ENCODE results near the gene ATP6V1G3.
"Not testable (repeated sequence)": the region's sequence is repeated elsewhere in the genome, so short reads cannot be mapped to it uniquely, and the experiment has no call there.

Gene ATP6V1G3

DNA sequence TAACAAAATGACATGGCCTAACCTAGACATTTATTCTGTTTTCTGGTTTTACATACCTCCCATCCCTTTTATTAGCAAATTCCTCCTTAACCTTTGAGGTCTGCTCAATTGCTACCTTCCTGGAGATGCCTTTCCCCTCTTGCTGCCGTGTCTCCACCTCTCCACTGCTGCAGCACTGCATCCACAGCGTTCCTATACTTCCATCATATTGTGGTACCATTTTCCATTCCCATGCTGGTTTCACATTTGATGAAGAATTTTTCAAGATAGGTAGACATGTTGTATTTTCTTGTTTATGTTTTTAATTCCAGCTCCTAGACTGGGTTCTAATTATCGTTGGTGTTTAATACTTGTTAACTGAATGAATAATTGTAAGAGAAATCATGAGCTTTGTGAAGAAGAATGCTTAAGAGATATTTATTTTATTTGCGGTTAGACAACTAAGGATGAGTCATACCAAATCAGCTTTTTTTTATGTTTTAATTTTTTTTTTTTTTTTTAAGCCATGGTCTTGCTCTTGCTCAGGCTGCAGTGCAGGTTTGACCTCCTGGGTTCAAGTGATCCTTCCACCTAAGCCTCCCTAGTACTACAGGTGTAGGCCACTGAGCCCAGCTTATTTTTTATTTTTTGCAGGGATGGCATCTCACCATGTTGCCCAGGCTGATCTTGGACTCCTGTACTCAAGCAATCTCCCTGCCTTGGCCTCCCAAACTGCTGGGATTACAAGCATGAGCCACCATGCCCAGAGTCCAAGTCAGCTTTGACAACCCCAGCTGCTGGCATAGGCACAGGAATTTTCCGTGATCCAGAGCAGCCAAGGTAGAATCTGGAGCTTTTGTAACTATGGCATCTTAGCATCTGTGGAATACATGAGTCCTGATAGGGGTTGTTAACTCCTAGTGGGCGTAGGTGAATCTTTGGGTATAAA, 44.0 kb downstream of the ATP6V1G3 start:
- DNase-seq (ENCODE audit: low spot score): no peak

DNA sequence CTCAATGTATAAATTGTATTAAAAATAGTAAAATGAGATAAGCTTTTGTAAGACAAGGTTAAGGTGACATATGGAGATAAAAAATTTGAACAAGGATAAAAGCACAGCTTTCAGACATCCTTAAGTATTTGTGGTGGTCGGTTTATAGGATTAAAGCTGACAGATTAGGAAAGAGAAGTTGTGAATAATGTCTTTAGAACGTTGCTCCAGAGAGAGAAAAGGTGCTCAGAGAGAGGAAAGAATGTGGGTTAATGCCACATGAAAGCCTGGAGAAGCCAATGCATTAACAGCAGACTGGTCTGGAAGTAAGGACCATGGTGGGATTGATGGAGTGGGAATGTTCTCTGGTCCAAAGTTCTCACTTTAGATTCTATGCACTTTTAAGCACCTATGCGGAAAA, 44.8 kb downstream of the ATP6V1G3 start:
- no peak for DNase-seq (ENCODE audit: low spot score)

- no peak for DNase-seq (ENCODE audit: low spot score)
These were observed 45.8 kb downstream of the ATP6V1G3 start for GRCh38 chr1:198494658-198495103.

DNA sequence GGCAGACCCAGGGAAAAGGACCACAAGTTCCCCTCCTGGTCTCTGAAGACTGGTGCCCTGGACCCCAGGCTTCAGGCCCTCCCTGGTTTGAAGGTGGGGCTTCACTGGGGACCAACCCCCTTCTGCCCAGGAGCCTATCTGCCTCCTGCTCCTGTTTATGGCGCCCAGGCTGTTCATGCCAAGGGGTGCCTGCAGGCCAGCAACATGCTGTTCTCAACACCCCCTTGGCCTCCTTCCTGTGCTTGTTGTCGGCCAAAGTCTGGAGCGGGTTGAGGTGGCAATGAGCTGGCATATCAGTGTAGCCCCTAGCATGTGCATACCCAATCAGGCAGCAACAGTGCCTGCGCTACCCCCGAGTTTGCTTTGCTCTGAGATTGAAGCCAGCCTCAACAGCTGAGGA, 46.3 kb downstream of the ATP6V1G3 start:
- DNase-seq (ENCODE audit: low spot score): no peak

GRCh38 chr1:198493329-198493728, 47.2 kb downstream of the ATP6V1G3 start:
- DNase-seq (ENCODE audit: low spot score): no peak

DNA sequence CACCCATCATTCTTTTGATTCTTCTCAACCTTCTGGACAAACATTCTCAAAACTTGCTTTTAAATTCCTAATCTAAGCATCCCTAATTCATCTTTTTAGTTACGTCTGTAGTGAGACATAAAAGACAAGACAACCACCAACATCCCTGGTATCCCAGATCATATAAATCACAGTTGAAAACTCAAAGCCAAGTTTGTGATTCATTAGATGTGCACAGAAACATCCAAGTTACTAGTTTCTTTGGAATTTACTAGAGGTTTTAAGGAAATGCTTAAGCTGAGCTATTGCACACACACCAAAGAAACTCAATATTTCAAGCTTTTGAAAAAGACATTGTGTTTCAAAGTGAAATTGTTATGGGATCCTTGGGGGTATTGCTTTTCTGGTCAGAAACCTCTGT, 47.6 kb downstream of the ATP6V1G3 start:
- no peak for DNase-seq (ENCODE audit: low spot score)

DNA sequence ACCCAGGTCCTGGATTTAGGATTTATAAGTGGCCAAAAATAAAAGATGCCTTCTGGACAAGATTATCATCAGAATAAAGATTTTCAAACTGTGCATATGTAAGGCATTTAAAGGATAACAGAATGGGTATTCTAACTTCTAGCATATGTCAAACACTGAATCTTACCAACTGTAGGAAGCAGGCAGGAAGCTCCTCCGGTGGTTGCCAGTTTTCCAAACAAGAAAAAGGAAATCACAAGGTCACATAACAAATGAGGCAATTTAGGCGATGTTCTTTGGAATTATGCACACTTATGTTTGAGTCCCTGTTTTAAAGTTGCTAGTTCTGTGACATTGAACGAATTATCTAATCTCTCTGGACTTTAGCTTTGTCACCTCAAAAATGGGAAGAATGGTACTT, 48.9 kb downstream of the ATP6V1G3 start:
- no peak for DNase-seq (ENCODE audit: low spot score)

DNA sequence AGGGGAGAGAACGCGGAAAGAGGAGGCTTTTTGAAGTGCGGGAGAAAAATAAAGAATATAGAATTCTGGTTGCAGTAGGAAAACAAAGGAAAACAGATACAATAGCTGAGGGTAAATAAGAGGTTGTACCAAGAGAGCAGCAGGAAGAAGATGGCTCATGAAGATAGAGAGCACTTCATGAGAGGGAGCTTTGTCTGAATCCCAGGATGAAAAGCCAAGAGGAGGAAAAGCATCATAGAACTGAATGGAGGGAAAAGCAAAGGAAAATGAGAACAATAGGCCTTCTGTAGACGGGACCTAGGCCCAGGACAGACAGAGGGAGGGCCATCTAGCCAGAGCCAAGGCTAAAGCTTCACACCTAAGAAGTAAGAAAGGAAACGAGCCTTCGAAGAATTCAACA, 49.5 kb downstream of the ATP6V1G3 start:
- DNase-seq (ENCODE audit: low spot score): no peak

DNA sequence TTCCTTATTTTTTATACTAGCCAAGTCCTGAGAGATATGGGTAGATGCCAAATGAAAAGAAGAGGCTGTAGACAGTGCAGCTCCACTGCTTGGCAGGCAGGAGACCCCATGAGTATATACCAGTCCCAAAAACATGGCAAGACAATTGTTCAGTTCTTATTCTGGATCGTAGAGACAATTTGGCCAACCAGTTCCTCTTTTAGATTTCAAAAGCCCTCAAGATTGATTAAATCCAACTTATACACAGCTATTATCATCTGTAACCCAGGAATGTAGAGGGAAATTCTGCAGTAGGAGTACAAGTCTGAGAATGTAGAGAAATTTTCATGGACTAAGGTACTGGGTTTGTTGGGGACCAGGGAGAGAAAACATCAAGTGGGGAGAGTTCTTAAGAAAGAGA, 50.3 kb downstream of the ATP6V1G3 start:
- DNase-seq (ENCODE audit: low spot score): no peak

- no peak for DNase-seq (ENCODE audit: low spot score)
These were observed 53.6 kb downstream of the ATP6V1G3 start for GRCh38 chr1:198486903-198487302.

- DNase-seq (ENCODE audit: low spot score): no peak
These were observed 56.8 kb downstream of the ATP6V1G3 start for GRCh38 chr1:198483645-198484044.

DNA sequence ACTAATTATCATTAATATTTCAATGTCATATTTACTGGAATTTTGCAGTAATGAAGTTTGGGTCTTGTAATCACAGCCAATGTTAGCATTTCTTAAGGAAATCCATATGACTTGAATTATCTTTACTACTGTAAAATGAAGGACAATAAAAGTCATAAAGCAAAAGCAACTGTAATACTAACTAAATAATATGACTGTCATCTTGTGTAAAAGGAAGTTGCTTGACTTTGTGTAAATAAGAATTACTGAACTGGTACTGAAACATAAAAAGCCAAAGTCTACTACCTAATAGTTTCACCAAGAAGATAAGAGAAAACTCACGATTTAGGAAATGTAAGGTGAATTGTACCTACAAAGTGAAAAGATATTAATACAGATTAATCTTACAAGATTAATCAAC, 57.5 kb downstream of the ATP6V1G3 start:
- DNase-seq (ENCODE audit: low spot score): no peak

DNA sequence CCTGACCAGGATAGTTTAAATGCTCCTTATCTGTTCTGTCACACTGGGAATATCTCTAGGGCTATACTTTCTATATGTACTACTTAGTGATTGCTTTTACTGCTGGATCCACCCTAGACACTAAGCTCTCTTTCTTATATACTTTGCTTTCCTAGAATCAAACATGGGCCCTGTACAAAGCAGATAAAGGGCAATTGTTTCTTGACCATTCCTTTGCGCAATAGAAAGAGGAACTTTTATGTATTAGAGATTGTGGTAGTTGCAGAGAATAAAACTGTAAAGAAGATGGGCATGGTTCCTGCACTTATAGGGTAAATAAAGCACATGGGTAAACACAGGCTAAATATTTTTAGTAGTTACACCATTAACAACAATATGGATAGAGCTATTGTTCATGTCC, 58.8 kb downstream of the ATP6V1G3 start:
- no peak for DNase-seq (ENCODE audit: low spot score)

- no peak for DNase-seq (ENCODE audit: low spot score)
These were observed 59.6 kb downstream of the ATP6V1G3 start for GRCh38 chr1:198480876-198481275.

GRCh38 chr1:198477354-198477753, 63.1 kb downstream of the ATP6V1G3 start:
- DNase-seq (ENCODE audit: low spot score): not testable (repeated sequence)

Data from HuH-7 (cell line).